ENCODE measurements around the gene WDR45B.

The WDR45B gene

GRCh38 chr17:82619641-82620040 is 28.6 kb downstream of the WDR45B start:
- no peak for DNase-seq

GRCh38 chr17:82619211-82619610 is 29.0 kb downstream of the WDR45B start:
- DNase-seq, result no peak

GRCh38 chr17:82616021-82616711 is 32.1 kb downstream of the WDR45B start:
- DNase-seq, result no peak

GRCh38 chr17:82615084-82616020 is 32.9 kb downstream of the WDR45B start:
- no peak for DNase-seq

GRCh38 chr17:82614095-82614631 is 34.1 kb downstream of the WDR45B start:
- no peak for DNase-seq

- DNase-seq, result no peak
Observed at GRCh38 chr17:82613283-82614094, 34.8 kb downstream of the WDR45B start.

GRCh38 chr17:82611140-82612058 is 36.8 kb downstream of the WDR45B start:
- peak; percentile 41 for DNase-seq

GRCh38 chr17:82609655-82610054 is 38.6 kb downstream of the WDR45B start:
- no peak for DNase-seq

- DNase-seq, result no peak
Observed at GRCh38 chr17:82608816-82609215, 39.4 kb downstream of the WDR45B start.

GRCh38 chr17:82605939-82606600 is 42.2 kb downstream of the WDR45B start:
- no peak for DNase-seq

GRCh38 chr17:82604532-82604931 is 43.7 kb downstream of the WDR45B start:
- no peak for DNase-seq

- DNase-seq, result no peak
Observed at GRCh38 chr17:82603981-82604448, 44.2 kb downstream of the WDR45B start.

- DNase-seq, result no peak
Observed at GRCh38 chr17:82602986-82603710, 45.1 kb downstream of the WDR45B start.

GRCh38 chr17:82602487-82602886 is 45.8 kb downstream of the WDR45B start:
- no peak for DNase-seq

GRCh38 chr17:82601447-82602000 is 46.7 kb downstream of the WDR45B start:
- DNase-seq, result no peak

- no peak for DNase-seq
Observed at GRCh38 chr17:82600731-82601446, 47.4 kb downstream of the WDR45B start.

GRCh38 chr17:82599674-82600661 is 48.3 kb downstream of the WDR45B start:
- DNase-seq, result no peak

Measured in COR-L47 (cell line).